GM12878 (cell line): ENCODE results near the gene AFTPH. TPM values are rescaled to one million over a fixed set of nuclear protein-coding genes. Genes with fewer than 3 reads are reported as not detected.

Source experiments
- FOXK2 ChIP-seq: fragments of 450-650 bp; IDR thresholded peaks from 2 replicates; pipeline ENCODE4 v1.6.1; 2017; ENCODE audit warnings: mild to moderate bottlenecking, moderate library complexity
- IRF4 ChIP-seq: IDR thresholded peaks from 2 replicates; pipeline ENCODE4 v1.6.1; 2011; ENCODE audit warnings: low read depth, low read length
- LARP7 ChIP-seq: fragments of 450-650 bp; IDR thresholded peaks from 2 replicates; pipeline ENCODE4 v1.6.1; 2017; ENCODE audit warnings: mild to moderate bottlenecking
- NFIC ChIP-seq: IDR thresholded peaks from 2 replicates; pipeline ENCODE4 v1.6.1; 2012; ENCODE audit warnings: low read depth, mild to moderate bottlenecking, inconsistent platforms, low read length, moderate library complexity
- NKRF ChIP-seq: fragments of 450-650 bp; conservative IDR thresholded peaks from 2 replicates; pipeline ENCODE4 v1.6.1; 2017; ENCODE audit warnings: mild to moderate bottlenecking, moderate library complexity
- SRF ChIP-seq, 2 experiments: IDR thresholded peaks; 2 replicates each; pipeline ENCODE4 v1.6.1; 2011; ENCODE audit warnings: low read depth in 2 of 2, low read length in 2 of 2, mild to moderate bottlenecking in 1 of 2, moderate library complexity in 1 of 2
- ZBTB11 ChIP-seq: fragments of 450-650 bp; formaldehyde crosslinking; IDR thresholded peaks from 2 replicates; pipeline ENCODE4 v1.5.0; 2022; ENCODE audit warnings: mild to moderate bottlenecking, missing genetic modification characterization
- polyA plus RNA-seq, 11 experiments: library from polyadenylated mRNA; depleted of rRNA in 4 of 11; unstranded in 6 of 11; stranded (reverse) in 5 of 11; fragments of >200 nt; fragmentation: Nextera tagmentation in 4 of 11; fragmentation: Illumina TruSeq in 1 of 11; extraction: Ambion mirVana in 4 of 11; extraction: Trizol in 1 of 11; gene quantifications; 1 replicate in 1 of 11; 2 replicates in 10 of 11; pipeline versions ENCODE4 v1.2.1 to v1.2.3, GENCODE V29; 2011 to 2016; ENCODE audit warnings: inconsistent platforms in 2 of 11, missing spikeins in 2 of 11, low read depth in 1 of 11
- total RNA-seq, 4 experiments: library from RNA; depleted of rRNA in 3 of 4; stranded (reverse); fragments of >200 nt in 3 of 4; fragmentation: Illumina TruSeq in 1 of 4; extraction: Trizol in 1 of 4; gene quantifications; 2 replicates each; pipeline versions ENCODE4 v1.2.1 to v1.2.3, GENCODE V29; 2013 to 2021

AFTPH gene
- total and polyA plus RNA-seq, 10 of the 15 experiments (the other 5 are each of a cell fraction or from before 2014, with no cell fraction given), result 25.6 to 77.3 (median 39.5) TPM

- TF ChIP-seq NKRF, result no peak
- no peak for TF ChIP-seq LARP7
- no peak for TF ChIP-seq SRF (IDR thresholded peaks at IDR 0.05; ENCODE audit: low read depth in 2 of 2, low read length in 2 of 2)
- TF ChIP-seq IRF4, result no peak
- TF ChIP-seq ZBTB11, result no peak
- no peak for TF ChIP-seq NFIC
- no peak for TF ChIP-seq FOXK2
Observed at GRCh38 chr2:64599469-64599868, 75.3 kb downstream of the AFTPH start (continued).
